GM18951 (cell line): ENCODE measurements around the gene RUSC1.
A peak's percentile ranks its signal among the peaks of the same experiment; 100 is the strongest.

Source experiments
- POLR2A ChIP-seq: IDR thresholded peaks from 4 replicates; pipeline ENCODE4 v1.6.1; 2011; ENCODE audit warnings: mild to moderate bottlenecking; ENCODE audit not compliant: insufficient read length, insufficient read depth; ENCODE audit errors: extremely low read depth
- in situ Hi-C: fragments of 300-500 bp; cut with MboI; formaldehyde crosslinking; loops from one replicate; pipeline ENCODE4 v1.12.0; 2022; ENCODE audit warnings: low sequenced_read_pairs, mixed read lengths, inconsistent platforms; ENCODE audit not compliant: unreplicated experiment

Gene RUSC1

GRCh38 chr1:155322953-155323728 is 2.4 kb downstream of the RUSC1 start:
- in situ Hi-C loops = no loop called here
- TF ChIP-seq POLR2A = peak; percentile 13

- in situ Hi-C loops = no loop called here
- TF ChIP-seq POLR2A = peak; percentile 56
Observed at GRCh38 chr1:155323729-155324036, 3.0 kb downstream of the RUSC1 start.

GRCh38 chr1:155324037-155324716 is 3.5 kb downstream of the RUSC1 start:
- peak; percentile 69 for TF ChIP-seq POLR2A
- in situ Hi-C loops = no loop called here

- no peak for TF ChIP-seq POLR2A
- in situ Hi-C loops = loop anchor here (5.0 kb wide), 1 partner anchor 78 kb away; no protein-coding TSS in a partner anchor
Observed at GRCh38 chr1:155324717-155325602, 4.3 kb downstream of the RUSC1 start.

GRCh38 chr1:155325603-155325893 is 4.9 kb downstream of the RUSC1 start:
- in situ Hi-C loops = loop anchor here (5.0 kb wide), 1 partner anchor 78 kb away; no protein-coding TSS in a partner anchor
- no peak for TF ChIP-seq POLR2A

GRCh38 chr1:155326020-155326526 is 5.4 kb downstream of the RUSC1 start:
- TF ChIP-seq POLR2A = no peak
- in situ Hi-C loops = loop anchor here (5.0 kb wide), 1 partner anchor 79 kb away; no protein-coding TSS in a partner anchor

GRCh38 chr1:155326631-155327037 is 5.9 kb downstream of the RUSC1 start:
- no peak for TF ChIP-seq POLR2A
- in situ Hi-C loops = loop anchor here (5.0 kb wide), 1 partner anchor 79 kb away; no protein-coding TSS in a partner anchor

GRCh38 chr1:155327981-155328380 is 7.3 kb downstream of the RUSC1 start:
- in situ Hi-C loops = loop anchor here (5.0 kb wide), 1 partner anchor 81 kb away; no protein-coding TSS in a partner anchor
- TF ChIP-seq POLR2A = no peak

- in situ Hi-C loops = loop anchor here (5.0 kb wide), 1 partner anchor 82 kb away; no protein-coding TSS in a partner anchor
Observed at GRCh38 chr1:155328856-155329255, 8.2 kb downstream of the RUSC1 start.

GRCh38 chr1:155329980-155330598 is 9.4 kb downstream of the RUSC1 start:
- in situ Hi-C loops = loop anchor here (5.0 kb wide), 1 partner anchor 83 kb away; no protein-coding TSS in a partner anchor
- no peak for TF ChIP-seq POLR2A

- in situ Hi-C loops = no loop called here
- TF ChIP-seq POLR2A = no peak
Observed at GRCh38 chr1:155334962-155335361, 14.3 kb downstream of the RUSC1 start.

GRCh38 chr1:155339515-155340097 is 18.9 kb downstream of the RUSC1 start:
- in situ Hi-C loops = no loop called here
- no peak for TF ChIP-seq POLR2A

- in situ Hi-C loops = no loop called here
- no peak for TF ChIP-seq POLR2A
Observed at GRCh38 chr1:155342842-155343241, 22.1 kb downstream of the RUSC1 start.
